Measurements from ENCODE around the gene PRELP. TPM values are rescaled to one million over a fixed set of nuclear protein-coding genes. Genes with fewer than 3 reads are reported as not detected.

Gene PRELP
- total and polyA plus RNA-seq, 11 donors = 3.6 to 61.9 (median 13.6) TPM

DNA sequence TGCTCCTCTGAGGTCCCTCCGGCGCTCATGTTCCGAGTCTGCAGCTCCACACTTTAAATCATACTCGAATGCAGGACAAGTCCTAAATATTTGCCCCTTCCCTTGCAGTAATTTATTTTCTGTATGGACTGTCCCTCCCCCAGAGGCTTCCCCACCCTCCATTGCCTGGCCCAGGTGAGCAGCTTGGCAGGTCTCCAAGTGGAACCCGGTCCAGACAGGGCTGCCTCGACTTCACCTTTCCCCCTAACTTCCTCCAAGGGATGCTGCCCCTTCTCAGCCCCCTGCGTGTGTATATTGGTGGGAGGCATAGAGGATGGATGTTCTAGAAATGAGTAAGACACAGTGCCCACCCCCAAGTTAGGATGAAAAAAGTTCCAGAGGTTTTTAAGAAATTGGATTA lies 12.9 kb downstream of the PRELP start:
- peak overlapping the region in 2 of 12 donors; percentile 84 for H3K27ac ChIP-seq
- ATAC-seq (no peak), DNase-seq (no peak)
- no peak overlapping the region for H3K4me3 ChIP-seq
- H3K9me3 ChIP-seq = no peaks in the 10 kb centered on the region
- no peaks in the 10 kb centered on the region for H3K27me3 ChIP-seq
- intact Hi-C loops (cut with DNase I) = loop anchor here in 8 of 10 donors (2.0 to 5.0 kb wide), 6 partner anchors 46 to 216 kb away; no protein-coding TSS in a partner anchor
- WGBS, 4 donors = 78 to 85% (median 81%) methylated on average over 7 of the region's 7 CpGs
- no peak for TF ChIP-seq POLR2A (IDR thresholded peaks at IDR 0.05)
- TF ChIP-seq, protein P1, sequence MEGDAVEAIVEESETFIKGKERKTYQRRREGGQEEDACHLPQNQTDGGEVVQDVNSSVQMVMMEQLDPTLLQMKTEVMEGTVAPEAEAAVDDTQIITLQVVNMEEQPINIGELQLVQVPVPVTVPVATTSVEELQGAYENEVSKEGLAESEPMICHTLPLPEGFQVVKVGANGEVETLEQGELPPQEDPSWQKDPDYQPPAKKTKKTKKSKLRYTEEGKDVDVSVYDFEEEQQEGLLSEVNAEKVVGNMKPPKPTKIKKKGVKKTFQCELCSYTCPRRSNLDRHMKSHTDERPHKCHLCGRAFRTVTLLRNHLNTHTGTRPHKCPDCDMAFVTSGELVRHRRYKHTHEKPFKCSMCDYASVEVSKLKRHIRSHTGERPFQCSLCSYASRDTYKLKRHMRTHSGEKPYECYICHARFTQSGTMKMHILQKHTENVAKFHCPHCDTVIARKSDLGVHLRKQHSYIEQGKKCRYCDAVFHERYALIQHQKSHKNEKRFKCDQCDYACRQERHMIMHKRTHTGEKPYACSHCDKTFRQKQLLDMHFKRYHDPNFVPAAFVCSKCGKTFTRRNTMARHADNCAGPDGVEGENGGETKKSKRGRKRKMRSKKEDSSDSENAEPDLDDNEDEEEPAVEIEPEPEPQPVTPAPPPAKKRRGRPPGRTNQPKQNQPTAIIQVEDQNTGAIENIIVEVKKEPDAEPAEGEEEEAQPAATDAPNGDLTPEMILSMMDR (IDR thresholded peaks at IDR 0.05) = no peak
- peaks cover 0 to 44% (median 16%) of the 10 kb centered on the region in 12 donors for H3K4me1 ChIP-seq
- H3K36me3 ChIP-seq = peaks cover 0 to 37% (median 4%) of the 10 kb centered on the region in 9 donors

DNA sequence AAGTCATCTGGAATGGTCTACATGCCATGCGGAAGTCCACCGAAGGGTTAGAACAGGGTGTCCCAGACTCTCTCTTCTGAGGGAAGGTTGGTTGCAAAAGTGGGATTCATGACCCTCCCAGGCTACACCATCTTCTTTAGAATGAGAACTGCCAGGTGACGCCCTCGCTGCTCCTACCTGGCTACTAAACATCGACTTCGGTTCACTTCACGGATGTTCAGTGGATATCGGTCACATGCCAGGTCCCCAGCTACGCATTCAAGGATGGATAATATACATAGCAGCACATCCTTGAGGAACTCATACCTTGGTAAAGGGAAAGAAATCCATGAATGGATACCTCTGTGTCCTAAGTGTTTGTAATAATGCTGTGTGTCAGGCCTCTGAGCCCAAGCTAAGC lies 15.0 kb downstream of the PRELP start:
- Histone ChIP-seq H3K4me3 (no peak overlapping the region), H3K9me3 (no peaks in the 10 kb centered on the region), H3K4me1 (peaks cover 0 to 25% (median 14%) of the 10 kb centered on the region in 12 donors), H3K27ac (peak overlapping the region in 1 of 12 donors; percentile 41), H3K36me3 (peaks cover 0 to 16% (median 0%) of the 10 kb centered on the region in 9 donors), H3K27me3 (no peaks in the 10 kb centered on the region)
- TF ChIP-seq POLR2A (IDR thresholded peaks at IDR 0.05) = no peak
- TF ChIP-seq, protein P1 (IDR thresholded peaks at IDR 0.05) = no peak
- ATAC-seq (no peak), DNase-seq (no peak)
- WGBS, 4 donors = 96 to 97% (median 96%) methylated on average over 9 of the region's 9 CpGs
- intact Hi-C loops (cut with DNase I) = no loop called here

DNA sequence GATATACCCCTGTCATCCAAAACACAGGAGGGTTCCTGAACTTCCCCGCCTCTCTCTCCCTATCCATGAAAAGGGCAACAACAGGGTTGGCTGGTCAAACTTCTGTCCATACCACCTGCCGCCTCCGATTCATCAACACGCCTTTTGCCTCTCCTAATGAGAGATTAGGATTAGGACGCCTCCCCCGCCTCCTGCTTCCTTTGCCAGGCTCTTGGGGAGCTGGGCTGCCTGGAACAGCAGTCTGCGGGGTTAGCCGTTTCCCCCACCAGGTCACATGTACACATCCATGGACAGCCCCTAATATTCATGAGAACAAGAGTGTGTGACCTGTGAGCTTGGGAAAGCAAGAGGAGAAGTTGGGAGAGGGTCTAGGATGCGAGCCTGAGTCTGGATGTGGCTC lies 16.1 kb downstream of the PRELP start:
- H3K27me3 ChIP-seq = no peaks in the 10 kb centered on the region
- H3K36me3 ChIP-seq = peaks cover 0 to 5% (median 0%) of the 10 kb centered on the region in 9 donors
- peak overlapping the region in 1 of 12 donors; percentile 41 for H3K27ac ChIP-seq
- intact Hi-C loops (cut with DNase I) = no loop called here
- 55 to 69% (median 56%) methylated on average over 9 of the region's 9 CpGs for WGBS, 4 donors
- no peak for TF ChIP-seq POLR2A (IDR thresholded peaks at IDR 0.05)
- TF ChIP-seq, protein P1 (IDR thresholded peaks at IDR 0.05) = no peak
- no peak for DNase-seq
- no peaks in the 10 kb centered on the region for H3K9me3 ChIP-seq
- no peak for ATAC-seq
- H3K4me3 ChIP-seq = no peak overlapping the region
- peaks cover 0 to 21% (median 11%) of the 10 kb centered on the region in 12 donors for H3K4me1 ChIP-seq

DNA sequence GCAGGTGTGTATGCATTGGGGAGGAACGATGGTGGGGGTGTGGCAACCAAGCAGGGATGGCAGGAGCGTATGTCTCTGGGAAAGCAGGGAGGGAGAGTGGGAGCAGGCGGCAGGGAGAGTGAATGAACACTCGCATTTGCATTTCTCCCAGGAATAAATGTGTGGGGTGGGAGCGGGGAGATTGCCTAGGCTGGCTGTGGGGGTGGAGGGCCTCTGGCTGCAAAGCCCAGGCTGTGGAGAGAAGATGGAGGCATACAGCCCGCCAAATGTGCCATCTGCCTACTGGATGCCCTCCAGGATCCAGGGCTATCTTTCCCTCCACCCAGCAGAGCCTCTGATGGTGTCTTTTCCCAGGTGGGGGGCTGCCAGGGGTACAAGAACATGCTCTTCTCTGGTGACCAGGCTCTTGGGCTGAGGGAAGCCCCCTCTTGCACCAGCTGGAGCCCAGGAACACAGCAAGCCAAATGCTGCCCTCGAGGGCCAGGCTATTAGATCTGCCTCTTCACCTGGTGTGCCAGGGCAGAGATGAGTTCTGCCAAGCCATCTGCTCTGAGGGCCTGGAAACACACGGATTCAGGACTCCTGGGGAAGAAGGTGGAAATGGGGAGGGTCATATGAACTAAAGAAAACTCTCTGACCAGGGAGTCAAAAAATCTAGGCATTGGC lies 16.6 kb downstream of the PRELP start:
- no peak overlapping the region for H3K4me3 ChIP-seq
- H3K4me1 ChIP-seq = peaks cover 0 to 15% (median 6%) of the 10 kb centered on the region in 12 donors
- intact Hi-C loops (cut with DNase I) = no loop called here
- H3K36me3 ChIP-seq = no peaks in the 10 kb centered on the region
- H3K27ac ChIP-seq = peak overlapping the region in 1 of 12 donors; percentile 41
- no peak for ATAC-seq
- TF ChIP-seq, protein P1 (IDR thresholded peaks at IDR 0.05) = no peak
- no peak for TF ChIP-seq POLR2A (IDR thresholded peaks at IDR 0.05)
- H3K9me3 ChIP-seq = no peaks in the 10 kb centered on the region
- H3K27me3 ChIP-seq = no peaks in the 10 kb centered on the region
- 54 to 74% (median 62%) methylated on average over 7 to 8 of the region's 8 CpGs for WGBS, 4 donors
- no peak for DNase-seq
